ENCODE measurements around the gene HYI. TPM values are rescaled to one million over a fixed set of nuclear protein-coding genes. Genes with fewer than 3 reads are reported as not detected.

HYI gene
- polyA plus RNA-seq, 1 donor from 2014 or later = 14.8 TPM

GRCh38 chr1:43481491-43481890, 27.8 kb upstream of the HYI start:
- Histone ChIP-seq H3K4me3 (ENCODE audit: low read length) (no peak overlapping the region), H3K9ac (ENCODE audit: low read length) (no peak overlapping the region), H3F3A (ENCODE audit: insufficient read depth, low read length, poor library complexity, severe bottlenecking) (no peaks in the 10 kb centered on the region), H3K9me3 (ENCODE audit: low read length) (no peaks in the 10 kb centered on the region), H3K9me2 (ENCODE audit: insufficient read depth, low read length) (no peaks in the 10 kb centered on the region), H3K79me2 (replicated peaks; ENCODE audit: insufficient read depth, low read length) (no peaks in the 10 kb centered on the region), H3K27ac (ENCODE audit: low read length) (no peak overlapping the region), H3K4me2 (ENCODE audit: low read length) (no peak overlapping the region), H3K36me3 (ENCODE audit: insufficient read depth, low read length) (no peaks in the 10 kb centered on the region), H4K20me1 (ENCODE audit: insufficient read depth) (no peaks in the 10 kb centered on the region), H3K27me3 (ENCODE audit: insufficient read depth, low read depth, low read length) (no peaks in the 10 kb centered on the region), H2AFZ (ENCODE audit: low read depth, low read length) (no peak overlapping the region)
- no peak for TF ChIP-seq EP300 (conservative IDR thresholded peaks at IDR 0.05; ENCODE audit: poor library complexity, severe bottlenecking)
- TF ChIP-seq POLR2AphosphoS5 (IDR thresholded peaks at IDR 0.05) = no peak
- TF ChIP-seq CTCF (IDR thresholded peaks at IDR 0.05; ENCODE audit: poor library complexity, severe bottlenecking) = no peak
- TF ChIP-seq MXI1 (conservative IDR thresholded peaks at IDR 0.05; ENCODE audit: poor library complexity, severe bottlenecking) = no peak
- TF ChIP-seq EZH2 (IDR thresholded peaks at IDR 0.05; ENCODE audit: borderline replicate concordance, insufficient read depth, low read length, poor library complexity, severe bottlenecking) = no peak
- no peak for TF ChIP-seq RAD21 (conservative IDR thresholded peaks at IDR 0.05)
- TF ChIP-seq TAF1 (IDR thresholded peaks at IDR 0.05; ENCODE audit: low read depth) = no peak
- no peak for TF ChIP-seq SMC3 (conservative IDR thresholded peaks at IDR 0.05; ENCODE audit: poor library complexity)
- TF ChIP-seq REST (IDR thresholded peaks at IDR 0.05; ENCODE audit: borderline replicate concordance) = no peak

- H3K4me3 ChIP-seq (ENCODE audit: low read length) = no peak overlapping the region
- H3K9me2 ChIP-seq (ENCODE audit: insufficient read depth, low read length) = no peaks in the 10 kb centered on the region
- H3K79me2 ChIP-seq (replicated peaks; ENCODE audit: insufficient read depth, low read length) = no peaks in the 10 kb centered on the region
- no peak overlapping the region for H2AFZ ChIP-seq (ENCODE audit: low read depth, low read length)
- H3K4me2 ChIP-seq (ENCODE audit: low read length) = no peak overlapping the region
- no peak overlapping the region for H3K27ac ChIP-seq (ENCODE audit: low read length)
- H3K36me3 ChIP-seq (ENCODE audit: insufficient read depth, low read length) = no peaks in the 10 kb centered on the region
- H4K20me1 ChIP-seq (ENCODE audit: insufficient read depth) = no peaks in the 10 kb centered on the region
- no peaks in the 10 kb centered on the region for H3F3A ChIP-seq (ENCODE audit: insufficient read depth, low read length, poor library complexity, severe bottlenecking)
- H3K9me3 ChIP-seq (ENCODE audit: low read length) = no peaks in the 10 kb centered on the region
- no peak overlapping the region for H3K9ac ChIP-seq (ENCODE audit: low read length)
- TF ChIP-seq EP300 (conservative IDR thresholded peaks at IDR 0.05; ENCODE audit: poor library complexity, severe bottlenecking) = no peak
- no peak for TF ChIP-seq MXI1 (conservative IDR thresholded peaks at IDR 0.05; ENCODE audit: poor library complexity, severe bottlenecking)
- no peak for TF ChIP-seq RAD21 (conservative IDR thresholded peaks at IDR 0.05)
- H3K27me3 ChIP-seq (ENCODE audit: insufficient read depth, low read depth, low read length) = no peaks in the 10 kb centered on the region
These were observed 25.7 kb upstream of the HYI start for GRCh38 chr1:43479414-43479813.

GRCh38 chr1:43477716-43478115, 24.0 kb upstream of the HYI start:
- Histone ChIP-seq H2AFZ (ENCODE audit: low read depth, low read length) (no peak overlapping the region), H3K79me2 (replicated peaks; ENCODE audit: insufficient read depth, low read length) (no peaks in the 10 kb centered on the region), H3K27me3 (ENCODE audit: insufficient read depth, low read depth, low read length) (no peaks in the 10 kb centered on the region), H3F3A (ENCODE audit: insufficient read depth, low read length, poor library complexity, severe bottlenecking) (no peaks in the 10 kb centered on the region), H3K9me3 (ENCODE audit: low read length) (no peaks in the 10 kb centered on the region), H3K4me3 (ENCODE audit: low read length) (no peak overlapping the region), H3K9ac (ENCODE audit: low read length) (no peak overlapping the region), H3K4me2 (ENCODE audit: low read length) (no peak overlapping the region), H3K9me2 (ENCODE audit: insufficient read depth, low read length) (no peaks in the 10 kb centered on the region), H3K27ac (ENCODE audit: low read length) (no peak overlapping the region), H3K36me3 (ENCODE audit: insufficient read depth, low read length) (no peaks in the 10 kb centered on the region), H4K20me1 (ENCODE audit: insufficient read depth) (no peaks in the 10 kb centered on the region)
- TF ChIP-seq EP300 (conservative IDR thresholded peaks at IDR 0.05; ENCODE audit: poor library complexity, severe bottlenecking) (no peak), TAF1 (IDR thresholded peaks at IDR 0.05; ENCODE audit: low read depth) (no peak), SMC3 (conservative IDR thresholded peaks at IDR 0.05; ENCODE audit: poor library complexity) (no peak), RAD21 (conservative IDR thresholded peaks at IDR 0.05) (no peak), REST (IDR thresholded peaks at IDR 0.05; ENCODE audit: borderline replicate concordance) (no peak), MXI1 (conservative IDR thresholded peaks at IDR 0.05; ENCODE audit: poor library complexity, severe bottlenecking) (no peak), EZH2 (IDR thresholded peaks at IDR 0.05; ENCODE audit: borderline replicate concordance, insufficient read depth, low read length, poor library complexity, severe bottlenecking) (no peak), CTCF (IDR thresholded peaks at IDR 0.05; ENCODE audit: poor library complexity, severe bottlenecking) (no peak), POLR2AphosphoS5 (IDR thresholded peaks at IDR 0.05) (no peak)
